ENCODE measurements around the gene NDUFS7. TPM values are rescaled to one million over a fixed set of nuclear protein-coding genes. Genes with fewer than 3 reads are reported as not detected.

NDUFS7 gene
- total RNA-seq, 4 donors from 2014 or later, result 124 to 191 (median 165) TPM

- Histone ChIP-seq H3K36me3 (peaks cover 0 to 21% (median 0%) of the 10 kb centered on the region in 3 donors), H3K27me3 (no peaks in the 10 kb centered on the region), H3K4me3 (peak overlapping the region in 1 of 4 donors; percentile 25), H3K4me1 (peaks cover 73 to 87% (median 77%) of the 10 kb centered on the region in 3 donors), H3K27ac (peak overlapping the region; percentile 57 to 100 (median 98)), H3K9me3 (no peaks in the 10 kb centered on the region)
- no peak for TF ChIP-seq POLR2A (IDR thresholded peaks at IDR 0.05)
- TF ChIP-seq, protein P1, sequence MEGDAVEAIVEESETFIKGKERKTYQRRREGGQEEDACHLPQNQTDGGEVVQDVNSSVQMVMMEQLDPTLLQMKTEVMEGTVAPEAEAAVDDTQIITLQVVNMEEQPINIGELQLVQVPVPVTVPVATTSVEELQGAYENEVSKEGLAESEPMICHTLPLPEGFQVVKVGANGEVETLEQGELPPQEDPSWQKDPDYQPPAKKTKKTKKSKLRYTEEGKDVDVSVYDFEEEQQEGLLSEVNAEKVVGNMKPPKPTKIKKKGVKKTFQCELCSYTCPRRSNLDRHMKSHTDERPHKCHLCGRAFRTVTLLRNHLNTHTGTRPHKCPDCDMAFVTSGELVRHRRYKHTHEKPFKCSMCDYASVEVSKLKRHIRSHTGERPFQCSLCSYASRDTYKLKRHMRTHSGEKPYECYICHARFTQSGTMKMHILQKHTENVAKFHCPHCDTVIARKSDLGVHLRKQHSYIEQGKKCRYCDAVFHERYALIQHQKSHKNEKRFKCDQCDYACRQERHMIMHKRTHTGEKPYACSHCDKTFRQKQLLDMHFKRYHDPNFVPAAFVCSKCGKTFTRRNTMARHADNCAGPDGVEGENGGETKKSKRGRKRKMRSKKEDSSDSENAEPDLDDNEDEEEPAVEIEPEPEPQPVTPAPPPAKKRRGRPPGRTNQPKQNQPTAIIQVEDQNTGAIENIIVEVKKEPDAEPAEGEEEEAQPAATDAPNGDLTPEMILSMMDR (IDR thresholded peaks at IDR 0.05), result no peak
- intact Hi-C loops (cut with DNase I), result no loop called here
- no peak for DNase-seq
- whole genome bisulfite sequencing, 2 donors, result 65 to 73% methylated on average over 2 to 16 of the region's 29 CpGs
Measured at GRCh38 chr19:1411255-1412191, 27.8 kb downstream of the NDUFS7 start.

GRCh38 chr19:1412323-1412923 is 28.7 kb downstream of the NDUFS7 start:
- DNase-seq, result no peak
- Histone ChIP-seq H3K9me3 (no peaks in the 10 kb centered on the region), H3K27ac (peak overlapping the region; percentile 5 to 100 (median 78)), H3K36me3 (peaks cover 0 to 25% (median 0%) of the 10 kb centered on the region in 3 donors), H3K4me1 (peaks cover 79 to 90% (median 82%) of the 10 kb centered on the region in 3 donors), H3K4me3 (no peak overlapping the region), H3K27me3 (no peaks in the 10 kb centered on the region)
- WGBS, 2 donors, result 70% methylated on average over 9 of the region's 21 CpGs; no CpG with 5 or more reads in 1 of the 2 donors
- TF ChIP-seq, protein P1 (IDR thresholded peaks at IDR 0.05), result no peak
- TF ChIP-seq POLR2A (IDR thresholded peaks at IDR 0.05), result no peak
- intact Hi-C loops (cut with DNase I), result no loop called here

DNA sequence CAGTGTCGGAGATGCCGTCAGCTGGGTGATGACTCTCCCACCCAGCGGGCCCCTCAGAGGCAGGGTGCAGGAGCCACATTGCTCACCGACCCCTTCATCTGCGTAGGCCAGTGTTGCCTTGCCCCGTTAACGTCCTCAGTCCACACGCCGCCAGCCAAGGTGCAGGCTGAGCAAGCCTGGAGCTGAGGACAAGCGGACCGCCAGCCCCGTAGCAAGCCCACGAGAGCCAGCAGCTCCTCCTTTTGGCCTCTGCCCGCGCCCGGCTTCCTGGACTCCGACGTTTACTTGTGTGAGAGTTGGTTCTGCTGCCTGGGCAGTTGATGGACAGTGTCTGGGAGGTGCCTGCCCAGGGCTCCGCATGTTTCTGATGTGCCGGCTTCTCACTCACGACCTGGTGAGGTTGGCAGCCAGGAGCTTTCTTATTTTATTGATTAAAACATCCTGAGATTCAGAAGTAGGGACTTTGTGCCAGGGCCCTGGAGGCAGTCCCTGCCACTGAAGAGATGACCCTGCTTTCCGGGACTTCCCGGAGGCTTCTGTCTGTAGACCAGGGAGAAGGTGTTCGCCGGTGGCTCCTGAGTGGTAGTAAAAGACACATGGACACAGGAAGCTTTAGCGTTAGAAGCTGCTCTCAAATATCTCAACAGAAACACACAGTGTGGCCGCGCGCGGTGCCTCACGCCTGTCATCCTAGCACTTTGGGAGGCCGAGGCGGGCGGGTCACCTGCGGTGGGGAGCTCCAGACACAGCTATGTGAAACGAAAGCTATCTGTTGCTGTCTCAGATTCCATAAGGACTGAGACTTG is 29.5 kb downstream of the NDUFS7 start:
- peaks cover 81 to 98% (median 82%) of the 10 kb centered on the region in 3 donors for H3K4me1 ChIP-seq
- H3K4me3 ChIP-seq, result no peak overlapping the region
- no peaks in the 10 kb centered on the region for H3K27me3 ChIP-seq
- peaks cover 0 to 33% (median 0%) of the 10 kb centered on the region in 3 donors for H3K36me3 ChIP-seq
- no peak for DNase-seq
- WGBS, 2 donors, result 65 to 73% methylated on average over 29 to 30 of the region's 36 CpGs
- H3K9me3 ChIP-seq, result no peaks in the 10 kb centered on the region
- intact Hi-C loops (cut with DNase I), result no loop called here
- H3K27ac ChIP-seq, result peak overlapping the region; percentile 40 to 98 (median 89)
- no peak for TF ChIP-seq POLR2A (IDR thresholded peaks at IDR 0.05)
- TF ChIP-seq, protein P1 (IDR thresholded peaks at IDR 0.05), result no peak

GRCh38 chr19:1416014-1416841 is 32.5 kb downstream of the NDUFS7 start:
- WGBS, 2 donors, result 29 to 45% methylated on average over 8 to 18 of the region's 28 CpGs
- H3K36me3 ChIP-seq, result peaks cover 16 to 63% (median 18%) of the 10 kb centered on the region in 3 donors
- H3K4me3 ChIP-seq, result peak overlapping the region in 2 of 4 donors; percentile 18 to 50
- intact Hi-C loops (cut with DNase I), result no loop called here
- no peak for TF ChIP-seq POLR2A (IDR thresholded peaks at IDR 0.05)
- TF ChIP-seq, protein P1 (IDR thresholded peaks at IDR 0.05), result no peak
- no peaks in the 10 kb centered on the region for H3K27me3 ChIP-seq
- no peaks in the 10 kb centered on the region for H3K9me3 ChIP-seq
- H3K4me1 ChIP-seq, result peaks cover 57 to 78% (median 57%) of the 10 kb centered on the region in 3 donors
- peak overlapping the region; percentile 85 to 98 (median 93) for H3K27ac ChIP-seq
- DNase-seq, result no peak

All from esophagus squamous epithelium (tissue), 5 donors.